Stimulated activated CD8-positive, alpha-beta memory T cell treated with anti-CD3 and anti-CD28 coated beads, Interleukin-2, amount 100 ng/mL, for 1 hour (primary cell): ENCODE data around the gene SMARCA5.

Source experiments
- DNase-seq, 2 donors: peaks; one replicate each; pipeline ENCODE4 v3.0.0-alpha.2; 2020; ENCODE audit warnings: low read depth in 2 of 2

SMARCA5 gene

GRCh38 chr4:143531788-143532491, 18.4 kb downstream of the SMARCA5 start:
- DNase-seq: no peak

- DNase-seq: no peak
These were observed 25.6 kb downstream of the SMARCA5 start for GRCh38 chr4:143538979-143539669.

GRCh38 chr4:143539670-143540023, 26.1 kb downstream of the SMARCA5 start:
- DNase-seq: no peak

- DNase-seq: no peak
These were observed 36.4 kb downstream of the SMARCA5 start for GRCh38 chr4:143549928-143550327.

- no peak for DNase-seq
These were observed 41.5 kb downstream of the SMARCA5 start for GRCh38 chr4:143554728-143555597.

GRCh38 chr4:143555676-143556075, 42.2 kb downstream of the SMARCA5 start:
- DNase-seq: no peak

- no peak for DNase-seq
These were observed 44.8 kb downstream of the SMARCA5 start for GRCh38 chr4:143558286-143558685.

- DNase-seq: peak; percentile 21 to 54
These were observed 45.6 kb downstream of the SMARCA5 start for GRCh38 chr4:143558823-143559756.

- peak in 1 of 2 donors; percentile 9 for DNase-seq
These were observed 46.2 kb downstream of the SMARCA5 start for GRCh38 chr4:143559757-143560147.

- no peak for DNase-seq
These were observed 51.0 kb downstream of the SMARCA5 start for GRCh38 chr4:143564472-143564871.

- DNase-seq: no peak
These were observed 61.8 kb downstream of the SMARCA5 start for GRCh38 chr4:143575331-143575730.

GRCh38 chr4:143581331-143581946, 67.9 kb downstream of the SMARCA5 start:
- no peak for DNase-seq

GRCh38 chr4:143585548-143585947, 72.0 kb downstream of the SMARCA5 start:
- no peak for DNase-seq

- DNase-seq: no peak
These were observed 72.6 kb downstream of the SMARCA5 start for GRCh38 chr4:143586080-143586479.

- DNase-seq: no peak
These were observed 74.2 kb downstream of the SMARCA5 start for GRCh38 chr4:143587703-143588102.

GRCh38 chr4:143597276-143597675, 83.8 kb downstream of the SMARCA5 start:
- no peak for DNase-seq

GRCh38 chr4:143598816-143599215, 85.3 kb downstream of the SMARCA5 start:
- no peak for DNase-seq

GRCh38 chr4:143599827-143600226, 86.3 kb downstream of the SMARCA5 start:
- DNase-seq: no peak

GRCh38 chr4:143606480-143606879, 93.0 kb downstream of the SMARCA5 start:
- no peak for DNase-seq
